SH-SY5Y (cell line): ENCODE results near the gene ADAMTS17.

Experiments
- GATA2 ChIP-seq: IDR thresholded peaks from 2 replicates; pipeline ENCODE4 v1.6.1; 2011; ENCODE audit warnings: mild to moderate bottlenecking, low read depth, low read length
- GATA3 ChIP-seq: IDR thresholded peaks from 2 replicates; pipeline ENCODE4 v1.6.1; 2011; ENCODE audit warnings: low read depth, mild to moderate bottlenecking, low read length, moderate library complexity

DNA sequence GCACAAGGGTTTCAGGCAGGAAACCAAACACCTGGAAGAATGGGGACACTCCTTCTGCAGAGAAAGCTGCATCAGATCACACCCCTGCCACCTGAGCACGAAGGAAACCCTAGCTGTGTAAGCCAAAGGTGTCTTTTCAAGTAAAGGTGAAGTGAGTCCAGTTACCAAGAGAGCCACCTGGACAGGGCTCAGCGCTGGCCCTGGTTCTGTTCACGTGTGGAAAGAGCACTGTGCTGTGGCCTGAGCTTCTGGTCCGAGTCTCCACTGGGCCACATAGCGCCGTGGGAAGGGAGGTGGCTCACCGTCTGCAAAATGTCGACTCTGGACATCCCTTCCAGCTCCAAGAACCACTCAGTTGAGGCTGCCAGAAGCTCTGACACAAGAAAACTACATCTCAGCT, 151.1 kb downstream of the ADAMTS17 start:
- TF ChIP-seq GATA3, result no peak
- no peak for TF ChIP-seq GATA2
